ENCODE results near the gene FAM89A. TPM values are rescaled to one million over a fixed set of nuclear protein-coding genes. Genes with fewer than 3 reads are reported as not detected.

The FAM89A gene
- total and polyA plus RNA-seq, 2 of the 13 experiments (the other 11 are each of a cell fraction or from before 2014, with no cell fraction given), result 0.35 to 0.44 TPM

DNA sequence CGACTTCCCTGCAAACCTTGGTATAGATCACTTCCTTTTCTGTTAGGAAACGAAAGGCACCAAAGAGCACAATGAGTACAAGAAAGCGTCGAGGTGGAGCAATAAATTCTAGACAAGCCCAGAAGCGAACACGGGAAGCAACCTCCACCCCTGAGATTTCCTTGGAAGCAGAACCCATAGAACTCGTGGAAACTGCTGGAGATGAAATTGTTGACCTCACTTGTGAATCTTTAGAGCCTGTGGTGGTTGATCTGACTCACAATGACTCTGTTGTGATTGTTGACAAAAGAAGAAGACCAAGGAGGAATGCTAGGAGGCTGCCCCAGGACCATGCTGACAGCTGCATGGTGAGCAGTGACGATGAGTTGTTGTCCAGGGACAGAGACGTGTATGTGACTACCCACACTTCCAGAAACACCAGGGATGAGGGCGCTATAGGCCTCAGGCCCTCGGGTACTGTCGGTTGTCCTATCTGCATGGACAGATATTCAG, 18.5 kb downstream of the FAM89A start:
- BruUV-seq (replicated peaks), result no TSS peak
- Histone ChIP-seq H3K4me2 (ENCODE audit: low read depth, low read length) (no peak overlapping the region), H3K36me3 (replicated peaks in 1 of 2; ENCODE audit: control insufficient read depth in 1 of 2, insufficient read depth in 2 of 2, low read length in 2 of 2) (no peaks in the 10 kb centered on the region), H2AFZ (ENCODE audit: low read length) (no peak overlapping the region), H3K27ac (ENCODE audit: extremely low read length, insufficient read depth, low read length) (no peak overlapping the region), H3K27me3 (ENCODE audit: control insufficient read depth in 1 of 2, insufficient read depth in 2 of 2, low read length in 2 of 2) (peaks cover 0 to 5% of the 10 kb centered on the region in 2 experiments; a peak in 1 of 5 replicates), H3K4me3 (replicated peaks in 1 of 3; ENCODE audit: insufficient read depth in 1 of 3, low read depth in 2 of 3, low read length in 3 of 3) (no peak overlapping the region), H3K4me1 (ENCODE audit: insufficient read depth, low read length) (0 out of 2 replicates have a peak, but pooled peaks cover under 1% of the 10 kb centered on the region), H3K9me3 (ENCODE audit: low read length) (no peaks in the 10 kb centered on the region), H4K20me1 (ENCODE audit: insufficient read depth, low read length) (no peaks in the 10 kb centered on the region), H3K79me2 (ENCODE audit: insufficient read depth, low read length) (no peaks in the 10 kb centered on the region), H3K9ac (ENCODE audit: insufficient read depth, low read depth, low read length) (no peak overlapping the region)
- ChIA-PET CTCF (ENCODE audit: low intra/inter-chr PET ratio, low total read pairs) (no interaction called here), POLR2A (no interaction called here)
- FAIRE-seq (no peak), DNase-seq (ENCODE audit: low spot score) (no peak), ATAC-seq (no peak)
- in situ Hi-C loops (cut with HindIII; ENCODE audit: extremely low pct_ligation_motif_present, low pct_unique_long_range_greater_than_20kb) (no loop called here), intact Hi-C loops (cut with micrococcal nuclease; ENCODE audit: unreplicated experiment) (no loop called here)
- WGBS (ENCODE audit: low lambda C conversion rate), result 60% methylated on average over 12 of the region's 12 CpGs
- TF ChIP-seq FOXC1 (CRISPR knock-in tag; IDR thresholded peaks at IDR 0.05; ENCODE audit: borderline replicate concordance) (no peak), TAF1 (CRISPR knock-in tag; IDR thresholded peaks at IDR 0.05) (no peak), ZBTB14 (CRISPR knock-in tag; IDR thresholded peaks at IDR 0.05) (no peak), CBX2 (IDR thresholded peaks at IDR 0.05; ENCODE audit: low read depth, low read length) (no peak), CBX2 (CRISPR knock-in tag; IDR thresholded peaks at IDR 0.05; ENCODE audit: low read depth) (no peak), MZF1 (CRISPR knock-in tag; IDR thresholded peaks at IDR 0.05; ENCODE audit: borderline replicate concordance) (no peak), ZNF670 (CRISPR knock-in tag; IDR thresholded peaks at IDR 0.05; ENCODE audit: borderline replicate concordance) (no peak), IRF1 (CRISPR knock-in tag; IDR thresholded peaks at IDR 0.05; ENCODE audit: low read depth) (no peak), ZNF431 (CRISPR knock-in tag; IDR thresholded peaks at IDR 0.05; ENCODE audit: borderline replicate concordance, low read depth) (no peak), ZNF343 (CRISPR knock-in tag; IDR thresholded peaks at IDR 0.05) (no peak), POLR2AphosphoS2 (IDR thresholded peaks at IDR 0.05; ENCODE audit: low read depth, low read length) (no peak), ZNF350 (CRISPR knock-in tag; IDR thresholded peaks at IDR 0.05; ENCODE audit: borderline replicate concordance, low read depth) (no peak), ZNF362 (CRISPR knock-in tag; IDR thresholded peaks at IDR 0.05; ENCODE audit: borderline replicate concordance) (no peak)
- TF ChIP-seq, protein P1, sequence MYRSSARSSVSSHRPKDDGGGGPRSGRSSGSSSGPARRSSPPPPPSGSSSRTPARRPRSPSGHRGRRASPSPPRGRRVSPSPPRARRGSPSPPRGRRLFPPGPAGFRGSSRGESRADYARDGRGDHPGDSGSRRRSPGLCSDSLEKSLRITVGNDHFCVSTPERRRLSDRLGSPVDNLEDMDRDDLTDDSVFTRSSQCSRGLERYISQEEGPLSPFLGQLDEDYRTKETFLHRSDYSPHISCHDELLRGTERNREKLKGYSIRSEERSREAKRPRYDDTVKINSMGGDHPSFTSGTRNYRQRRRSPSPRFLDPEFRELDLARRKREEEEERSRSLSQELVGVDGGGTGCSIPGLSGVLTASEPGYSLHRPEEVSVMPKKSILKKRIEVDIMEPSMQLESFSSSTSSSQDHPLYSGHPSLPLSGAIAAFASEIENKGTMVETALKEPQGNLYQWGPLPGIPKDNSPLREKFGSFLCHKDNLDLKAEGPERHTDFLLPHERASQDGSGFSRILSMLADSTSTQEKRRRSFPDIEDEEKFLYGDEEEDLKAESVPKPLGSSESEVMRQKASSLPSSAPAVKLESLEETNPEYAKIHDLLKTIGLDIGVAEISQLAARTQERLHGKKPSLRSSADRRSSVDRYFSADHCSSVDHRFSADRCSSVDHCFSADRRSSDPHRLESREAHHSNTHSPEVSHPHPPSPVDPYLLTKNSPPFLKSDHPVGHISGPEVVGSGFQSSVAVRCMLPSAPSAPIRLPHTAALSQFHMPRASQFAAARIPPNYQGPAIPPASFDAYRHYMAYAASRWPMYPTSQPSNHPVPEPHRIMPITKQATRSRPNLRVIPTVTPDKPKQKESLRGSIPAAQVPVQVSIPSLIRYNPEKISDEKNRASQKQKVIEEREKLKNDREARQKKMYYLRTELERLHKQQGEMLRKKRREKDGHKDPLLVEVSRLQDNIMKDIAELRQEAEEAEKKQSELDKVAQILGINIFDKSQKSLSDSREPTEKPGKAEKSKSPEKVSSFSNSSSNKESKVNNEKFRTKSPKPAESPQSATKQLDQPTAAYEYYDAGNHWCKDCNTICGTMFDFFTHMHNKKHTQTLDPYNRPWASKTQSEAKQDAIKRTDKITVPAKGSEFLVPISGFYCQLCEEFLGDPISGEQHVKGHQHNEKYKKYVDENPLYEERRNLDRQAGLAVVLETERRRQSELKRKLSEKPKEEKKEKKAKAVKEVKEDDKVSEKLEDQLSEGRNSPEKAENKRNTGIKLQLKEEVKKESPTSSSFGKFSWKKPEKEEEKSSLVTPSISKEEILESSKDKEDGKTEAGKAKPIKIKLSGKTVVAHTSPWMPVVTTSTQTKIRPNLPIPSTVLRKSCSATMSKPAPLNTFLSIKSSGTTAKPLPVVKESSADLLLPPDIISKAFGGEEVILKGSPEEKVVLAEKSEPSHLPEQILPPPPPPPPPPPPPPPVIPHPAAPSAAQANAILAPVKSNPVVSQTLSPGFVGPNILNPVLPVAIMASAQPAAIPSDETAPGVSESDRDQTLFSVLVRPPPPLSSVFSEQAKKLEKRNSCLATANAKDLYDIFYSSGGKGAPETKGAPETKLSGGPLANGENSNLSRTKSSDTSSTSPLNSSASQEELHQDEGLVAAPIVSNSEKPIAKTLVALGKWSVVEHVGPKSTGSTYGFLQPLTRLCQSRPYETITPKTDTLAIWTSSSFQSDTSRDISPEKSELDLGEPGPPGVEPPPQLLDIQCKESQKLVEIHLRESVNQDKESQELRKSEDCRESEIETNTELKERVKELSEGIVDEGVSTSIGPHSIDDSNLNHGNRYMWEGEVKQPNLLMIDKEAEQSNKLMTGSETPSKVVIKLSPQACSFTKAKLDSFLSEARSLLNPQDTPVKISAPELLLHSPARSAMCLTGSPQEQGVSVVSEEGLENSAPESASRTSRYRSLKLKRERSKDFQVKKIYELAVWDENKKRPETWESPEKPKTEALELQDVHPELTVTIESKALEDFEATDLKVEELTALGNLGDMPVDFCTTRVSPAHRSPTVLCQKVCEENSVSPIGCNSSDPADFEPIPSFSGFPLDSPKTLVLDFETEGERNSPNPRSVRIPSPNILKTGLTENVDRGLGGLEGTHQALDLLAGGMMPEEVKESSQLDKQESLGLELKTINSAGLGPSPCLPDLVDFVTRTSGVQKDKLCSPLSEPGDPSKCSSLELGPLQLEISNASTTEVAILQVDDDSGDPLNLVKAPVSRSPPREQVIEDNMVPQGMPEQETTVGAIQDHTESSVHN (CRISPR knock-in tag; IDR thresholded peaks at IDR 0.05), result no peak

Data from HepG2 (cell line).